RWPE2 (cell line): Measurements from ENCODE around the gene FOSB.

ENCODE experiments used
- ATAC-seq: fragments of 200-7000 bp; cut with Tn5 transposase; 3 replicates; pipeline ENCODE4 v1.9.1; 2021; ENCODE audit warnings: low read depth
- DNase-seq: peaks from one replicate; pipeline ENCODE4 v3.0.0-alpha.2; 2020; ENCODE audit warnings: low spot score
- H3K27ac ChIP-seq: fragments of 450-650 bp; 2 replicates; pipeline ENCODE4 v1.5.1; 2017; ENCODE audit warnings: mild to moderate bottlenecking; ENCODE audit not compliant: poor library complexity, severe bottlenecking
- H3K27me3 ChIP-seq: fragments of 250-450 bp; sonication (Bioruptor Pico); 2 replicates; pipeline ENCODE4 v1.5.1; 2021; ENCODE audit warnings: mild to moderate bottlenecking, moderate library complexity; ENCODE audit not compliant: insufficient read depth, poor library complexity, severe bottlenecking
- H3K36me3 ChIP-seq: fragments of 250-450 bp; sonication (Bioruptor Pico); 2 replicates; pipeline ENCODE4 v1.5.1; 2020; ENCODE audit warnings: low read depth, mild to moderate bottlenecking, moderate library complexity
- H3K4me1 ChIP-seq: fragments of 250-450 bp; sonication (Bioruptor Pico); 2 replicates; pipeline ENCODE4 v1.5.1; 2021; ENCODE audit warnings: mild to moderate bottlenecking, moderate library complexity; ENCODE audit not compliant: insufficient read depth, poor library complexity, severe bottlenecking
- H3K4me3 ChIP-seq: fragments of 250-450 bp; sonication (Bioruptor Pico); 2 replicates; pipeline ENCODE4 v1.5.1; 2021; ENCODE audit warnings: mild to moderate bottlenecking, moderate library complexity; ENCODE audit not compliant: severe bottlenecking
- H3K9me3 ChIP-seq: fragments of 250-450 bp; sonication (Bioruptor Pico); 2 replicates; pipeline ENCODE4 v1.5.1; 2021; ENCODE audit warnings: mild to moderate bottlenecking, moderate library complexity; ENCODE audit not compliant: severe bottlenecking
- TF ChIP-seq, protein P1 (sequence below): fragments of 450-650 bp; IDR thresholded peaks from one replicate; pipeline ENCODE4 v1.5.1; 2017; ENCODE audit warnings: mild to moderate bottlenecking, moderate library complexity; ENCODE audit not compliant: poor library complexity, severe bottlenecking

Gene FOSB

DNA sequence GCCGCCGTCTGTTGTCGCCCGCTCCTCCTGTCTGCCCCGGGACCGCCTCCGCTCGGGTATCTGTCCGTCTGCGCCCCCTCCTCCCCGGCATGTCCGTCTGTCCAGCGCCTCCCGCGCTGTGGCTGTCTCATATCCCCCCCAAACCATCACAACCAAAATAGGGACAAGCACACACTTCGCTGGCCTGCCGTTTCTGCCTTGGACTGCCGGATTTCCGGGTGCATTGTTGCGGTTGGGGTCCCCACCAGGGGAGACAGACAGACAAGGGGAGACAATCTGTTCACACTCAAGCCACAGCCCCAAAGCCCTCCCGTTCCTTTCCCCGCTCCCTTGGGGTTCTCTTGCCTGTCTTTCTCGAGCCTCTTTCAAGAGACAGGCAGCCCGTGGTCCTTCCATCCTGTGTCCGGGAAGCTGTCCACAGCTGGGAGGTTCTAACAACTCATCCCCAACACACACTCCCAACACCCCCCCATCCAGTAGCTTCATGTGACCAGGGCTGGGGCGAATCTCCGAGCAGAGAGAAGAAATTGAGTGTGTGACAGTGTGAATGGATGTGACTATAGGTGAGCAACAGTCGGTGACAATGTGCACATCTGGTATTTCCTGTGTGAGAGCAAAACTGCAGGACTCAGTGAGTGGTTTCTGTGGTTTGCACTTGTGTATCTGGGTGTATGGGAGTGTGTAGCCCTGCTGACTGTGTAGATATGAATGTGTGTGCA, 16.5 kb upstream of the FOSB start:
- H3K9me3 ChIP-seq = no peaks in the 10 kb centered on the region
- peaks cover 52% of the 10 kb centered on the region for H3K4me1 ChIP-seq
- H3K27ac ChIP-seq = peak overlapping the region; percentile 90
- no peaks in the 10 kb centered on the region for H3K27me3 ChIP-seq
- TF ChIP-seq, protein P1, sequence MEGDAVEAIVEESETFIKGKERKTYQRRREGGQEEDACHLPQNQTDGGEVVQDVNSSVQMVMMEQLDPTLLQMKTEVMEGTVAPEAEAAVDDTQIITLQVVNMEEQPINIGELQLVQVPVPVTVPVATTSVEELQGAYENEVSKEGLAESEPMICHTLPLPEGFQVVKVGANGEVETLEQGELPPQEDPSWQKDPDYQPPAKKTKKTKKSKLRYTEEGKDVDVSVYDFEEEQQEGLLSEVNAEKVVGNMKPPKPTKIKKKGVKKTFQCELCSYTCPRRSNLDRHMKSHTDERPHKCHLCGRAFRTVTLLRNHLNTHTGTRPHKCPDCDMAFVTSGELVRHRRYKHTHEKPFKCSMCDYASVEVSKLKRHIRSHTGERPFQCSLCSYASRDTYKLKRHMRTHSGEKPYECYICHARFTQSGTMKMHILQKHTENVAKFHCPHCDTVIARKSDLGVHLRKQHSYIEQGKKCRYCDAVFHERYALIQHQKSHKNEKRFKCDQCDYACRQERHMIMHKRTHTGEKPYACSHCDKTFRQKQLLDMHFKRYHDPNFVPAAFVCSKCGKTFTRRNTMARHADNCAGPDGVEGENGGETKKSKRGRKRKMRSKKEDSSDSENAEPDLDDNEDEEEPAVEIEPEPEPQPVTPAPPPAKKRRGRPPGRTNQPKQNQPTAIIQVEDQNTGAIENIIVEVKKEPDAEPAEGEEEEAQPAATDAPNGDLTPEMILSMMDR = no peak
- H3K36me3 ChIP-seq = no peaks in the 10 kb centered on the region
- ATAC-seq = no peak
- H3K4me3 ChIP-seq = peak overlapping the region; percentile 45
- no peak for DNase-seq

DNA sequence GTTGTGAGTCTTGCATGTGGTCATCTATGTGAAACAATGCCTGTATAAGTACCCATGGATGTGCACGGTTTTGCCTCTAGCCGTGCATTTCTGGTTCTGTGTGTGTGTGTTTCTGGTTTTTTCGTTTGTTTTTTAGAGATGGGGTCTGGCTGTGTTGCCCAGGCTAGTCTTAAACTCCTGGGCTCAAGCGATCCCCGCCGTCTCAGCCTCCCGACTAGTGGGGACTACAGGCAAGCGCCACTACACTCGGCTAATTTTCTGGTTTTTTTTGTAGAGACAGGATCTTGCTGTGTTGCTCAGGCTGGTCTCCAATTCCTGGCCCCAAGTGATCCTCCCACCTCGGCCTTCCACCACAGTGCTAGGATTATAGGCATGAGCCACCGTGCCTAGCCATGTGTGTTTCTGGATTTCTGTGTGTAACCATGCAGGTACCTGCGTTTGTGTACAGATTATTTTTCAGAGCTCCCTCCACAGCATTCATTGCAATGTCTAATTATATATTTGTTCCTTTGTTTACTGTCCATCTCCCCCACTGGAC, 15.9 kb upstream of the FOSB start:
- Histone ChIP-seq H3K27ac (peak overlapping the region; percentile 90), H3K36me3 (no peaks in the 10 kb centered on the region), H3K4me3 (no peak overlapping the region)

DNA sequence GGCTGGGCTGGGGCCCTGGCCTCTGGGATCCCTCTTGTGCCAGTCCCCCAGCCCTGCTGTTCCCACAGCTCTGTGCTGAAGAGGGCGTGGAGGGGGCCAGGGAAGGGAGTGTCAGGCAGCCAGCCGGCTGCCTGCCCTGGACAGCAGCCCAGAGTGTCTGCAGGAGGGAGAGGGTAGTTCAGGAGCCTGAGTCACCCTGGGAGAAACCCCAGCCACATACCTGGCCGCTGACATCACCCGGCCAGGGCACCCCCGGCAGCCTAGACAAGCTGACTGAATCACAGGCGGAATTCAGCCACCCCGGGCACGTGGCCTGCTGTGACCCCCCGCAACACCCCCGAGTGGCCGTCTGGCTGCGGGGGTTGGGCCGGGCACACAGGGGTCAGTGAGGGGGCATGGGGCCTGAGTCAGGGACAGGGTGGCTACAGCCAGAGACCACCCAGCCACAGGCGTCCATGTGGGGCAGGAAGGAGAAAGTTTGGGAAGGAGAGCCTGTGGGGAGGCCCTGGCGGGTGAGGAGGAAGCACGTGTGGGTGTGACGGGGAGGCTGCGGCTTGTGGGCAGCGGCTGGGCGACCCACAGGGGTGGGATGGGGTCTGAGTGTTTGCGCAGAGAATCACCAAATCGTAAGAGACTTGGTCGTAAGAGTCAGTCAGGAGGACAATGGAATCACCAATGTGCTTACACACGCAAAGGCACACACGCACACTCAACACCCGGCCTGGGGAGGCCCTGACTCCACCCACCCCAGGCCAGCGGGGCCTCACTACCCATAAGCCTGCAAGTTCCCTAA, 11.9 kb upstream of the FOSB start:
- DNase-seq (peak; percentile 98), ATAC-seq (peak; percentile 94)
- no peaks in the 10 kb centered on the region for H3K9me3 ChIP-seq
- peaks cover 17% of the 10 kb centered on the region for H3K4me1 ChIP-seq
- no peaks in the 10 kb centered on the region for H3K27me3 ChIP-seq
- H3K4me3 ChIP-seq = no peak overlapping the region
- peak overlapping the region; percentile 90 for H3K27ac ChIP-seq
- no peaks in the 10 kb centered on the region for H3K36me3 ChIP-seq
- TF ChIP-seq, protein P1 = no peak

More for the DNA sequence above, 15.9 kb upstream of the FOSB start:
- Histone ChIP-seq H3K9me3 (no peaks in the 10 kb centered on the region), H3K27me3 (no peaks in the 10 kb centered on the region), H3K4me1 (peaks cover 48% of the 10 kb centered on the region)
- DNase-seq (no peak), ATAC-seq (no peak)
- TF ChIP-seq, protein P1 = no peak

DNA sequence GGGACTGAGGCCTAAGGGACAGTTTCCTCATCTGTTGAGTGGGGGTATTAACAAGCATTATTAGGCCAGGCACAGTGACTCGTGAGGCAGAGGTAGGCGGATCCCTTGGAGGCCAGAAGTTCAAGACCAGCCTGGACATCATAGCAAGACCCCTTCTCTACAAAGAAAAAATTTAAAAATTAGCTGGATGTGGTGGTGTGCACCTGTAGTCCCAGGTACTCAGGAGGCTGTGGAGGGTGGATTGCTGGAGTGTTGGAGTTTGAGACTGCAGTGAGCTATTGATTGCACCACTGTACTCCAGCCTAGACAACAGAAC, 11.3 kb upstream of the FOSB start:
- TF ChIP-seq, protein P1 = no peak
- no peaks in the 10 kb centered on the region for H3K9me3 ChIP-seq
- peaks cover 12% of the 10 kb centered on the region for H3K4me1 ChIP-seq
- no peak for ATAC-seq
- H3K27me3 ChIP-seq = no peaks in the 10 kb centered on the region
- H3K4me3 ChIP-seq = no peak overlapping the region
- peak overlapping the region; percentile 90 for H3K27ac ChIP-seq
- H3K36me3 ChIP-seq = no peaks in the 10 kb centered on the region
- DNase-seq = no peak
